HG03521 (cell line): ENCODE data around the gene HAGH.

ENCODE experiments used
- ATAC-seq: cut with Tn5 transposase; IDR thresholded peaks from one replicate; pipeline ENCODE4 v1.9.1; 2021; ENCODE audit warnings: mild to moderate bottlenecking, moderate library complexity; ENCODE audit not compliant: unreplicated experiment

HAGH gene

GRCh38 chr16:1765826-1766225 lies 60.8 kb downstream of the HAGH start:
- no peak for ATAC-seq

GRCh38 chr16:1764971-1765370 lies 61.7 kb downstream of the HAGH start:
- no peak for ATAC-seq

GRCh38 chr16:1763521-1764511 lies 62.8 kb downstream of the HAGH start:
- no peak for ATAC-seq

GRCh38 chr16:1762879-1763520 lies 63.6 kb downstream of the HAGH start:
- no peak for ATAC-seq

- ATAC-seq: no peak
These were observed 64.3 kb downstream of the HAGH start for GRCh38 chr16:1762196-1762878.

- ATAC-seq: no peak
These were observed 64.9 kb downstream of the HAGH start for GRCh38 chr16:1761751-1762150.

- ATAC-seq: no peak
These were observed 65.7 kb downstream of the HAGH start for GRCh38 chr16:1760911-1761310.

GRCh38 chr16:1759511-1759910 lies 67.1 kb downstream of the HAGH start:
- ATAC-seq: no peak

GRCh38 chr16:1758923-1759322 lies 67.7 kb downstream of the HAGH start:
- no peak for ATAC-seq

- no peak for ATAC-seq
These were observed 68.7 kb downstream of the HAGH start for GRCh38 chr16:1757714-1758461.
